HTR-8/SVneo (cell line): ENCODE data around the gene XPC.

Experiments
- DNase-seq: peaks from one replicate; pipeline ENCODE4 v3.0.0; 2011; ENCODE audit warnings: low spot score, mixed read lengths; ENCODE audit not compliant: insufficient read length
- FAIRE-seq: peaks from 2 replicates; lab custom pipeline; 2011; peaks lifted over from hg19 to GRCh38; lab: Jason Lieb, UNC

The XPC gene

DNA sequence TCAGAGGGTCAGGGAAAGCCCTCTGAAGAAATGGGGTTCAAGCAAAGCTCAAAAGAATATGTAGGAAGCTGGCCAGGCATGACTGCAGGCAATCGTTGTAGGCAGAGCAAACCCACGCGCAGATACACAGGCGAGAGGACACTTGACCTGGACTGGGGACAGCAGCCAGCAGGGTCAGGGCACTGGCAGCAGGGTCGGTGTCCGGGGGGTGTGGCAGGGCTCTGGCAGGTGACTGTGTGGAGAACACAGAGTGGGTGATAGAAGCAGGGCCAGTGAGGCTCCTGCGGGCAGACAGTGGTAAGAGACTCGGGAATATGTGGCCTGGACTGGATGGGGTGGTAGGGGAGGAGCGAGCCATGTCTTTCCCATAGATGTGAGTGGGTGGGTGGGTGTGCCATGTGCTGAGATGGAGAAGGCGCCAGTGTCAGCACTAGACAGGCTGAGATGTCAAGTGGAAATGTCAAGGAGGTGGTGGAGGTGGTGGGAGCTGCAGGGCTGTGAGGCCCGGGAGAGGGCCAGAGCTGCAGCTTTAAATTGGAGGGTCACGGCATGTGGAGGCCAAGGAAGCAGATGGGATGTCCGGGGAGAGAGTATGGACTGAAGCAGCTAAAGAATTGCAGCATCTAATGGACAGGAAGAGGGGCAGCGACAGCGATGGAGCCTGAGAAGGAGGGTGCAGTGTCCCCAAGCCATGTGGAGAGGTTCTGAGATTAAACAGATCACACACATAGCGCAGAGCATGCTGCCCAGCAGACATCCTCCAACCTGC is 40.1 kb downstream of the XPC start:
- DNase-seq: no peak
- FAIRE-seq: no peak

DNA sequence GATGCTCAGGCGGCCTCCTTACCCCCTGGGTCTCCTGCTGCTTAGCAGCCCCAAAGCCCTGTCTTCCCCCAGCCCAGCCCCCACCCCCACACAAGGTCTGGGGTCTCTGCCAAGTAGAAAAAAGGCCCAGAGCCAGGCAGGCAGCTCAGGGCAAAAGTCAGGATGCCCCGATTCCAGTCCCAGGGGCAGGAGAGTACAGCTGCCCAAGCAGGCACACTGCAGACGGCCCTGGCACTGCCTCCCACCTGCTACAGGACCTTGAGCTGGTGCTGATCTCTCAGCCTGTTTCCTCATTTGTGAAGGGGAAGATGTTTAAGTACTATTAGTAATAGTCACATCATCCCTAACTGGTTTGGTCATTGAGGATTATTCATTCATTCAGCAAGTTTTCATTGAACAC is 41.0 kb downstream of the XPC start:
- FAIRE-seq: no peak
- DNase-seq: no peak

DNA sequence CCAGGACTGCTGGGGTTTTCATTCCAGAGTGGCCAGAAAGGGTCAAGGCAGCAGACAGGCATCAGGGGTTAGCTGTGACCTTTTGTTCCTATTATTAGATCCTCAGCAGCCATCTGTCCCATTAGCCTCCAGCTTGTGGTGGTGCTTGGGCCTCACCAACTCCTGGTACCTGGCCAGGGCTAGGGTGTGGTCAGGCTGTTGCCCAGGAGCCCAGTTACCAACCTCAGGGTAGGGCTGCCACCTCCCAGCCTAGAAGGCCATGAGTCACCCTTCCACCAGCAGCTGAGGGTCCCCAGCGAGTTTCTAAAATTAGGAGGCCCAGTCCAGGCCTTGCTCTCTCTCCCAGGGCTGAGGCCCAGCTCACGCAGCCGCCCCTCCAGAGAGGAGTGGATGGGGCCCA is 41.4 kb downstream of the XPC start:
- DNase-seq: no peak
- no peak for FAIRE-seq

- FAIRE-seq (no peak), DNase-seq (no peak)
Observed at GRCh38 chr3:14135581-14135980, 42.8 kb downstream of the XPC start.

GRCh38 chr3:14134291-14134690 is 44.1 kb downstream of the XPC start:
- DNase-seq (no peak), FAIRE-seq (no peak)

GRCh38 chr3:14133876-14134275 is 44.5 kb downstream of the XPC start:
- DNase-seq (no peak), FAIRE-seq (no peak)

DNA sequence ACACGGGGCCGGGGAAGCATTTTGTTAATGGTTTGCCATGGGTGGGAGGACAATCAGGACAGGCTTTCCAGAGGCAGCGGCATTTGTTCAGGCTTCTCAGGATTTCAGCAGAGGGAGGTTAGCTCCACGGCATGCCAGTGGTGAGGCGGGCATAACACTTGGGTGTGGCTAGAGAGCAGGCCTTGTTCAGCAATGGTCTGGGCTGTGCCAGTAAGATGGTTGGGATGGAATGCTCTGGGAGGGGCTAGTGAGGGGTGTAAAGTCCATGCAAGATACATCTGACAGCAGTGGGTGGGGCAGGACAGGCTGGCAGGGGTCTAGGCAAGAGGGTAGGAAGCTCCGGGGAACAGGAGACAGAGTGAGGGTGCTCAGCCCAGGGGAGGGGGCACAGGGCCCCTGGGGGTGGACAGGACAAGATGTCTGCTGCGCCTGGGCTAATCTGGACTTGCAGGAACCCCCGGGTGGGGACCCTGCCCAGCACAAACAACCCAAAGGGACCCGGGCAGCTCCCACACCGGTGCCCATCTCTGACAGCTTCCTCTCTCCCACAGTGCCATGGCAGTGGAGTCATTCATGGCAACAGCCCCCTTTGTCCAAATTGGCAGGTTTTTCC is 45.1 kb downstream of the XPC start:
- no peak for FAIRE-seq
- DNase-seq: no peak

GRCh38 chr3:14132689-14133088 is 45.7 kb downstream of the XPC start:
- no peak for DNase-seq
- no peak for FAIRE-seq

- DNase-seq (no peak), FAIRE-seq (no peak)
Observed at GRCh38 chr3:14132120-14132519, 46.3 kb downstream of the XPC start.

- no peak for DNase-seq
- FAIRE-seq: no peak
Observed at GRCh38 chr3:14131134-14131533, 47.3 kb downstream of the XPC start.

- DNase-seq: no peak
- no peak for FAIRE-seq
Observed at GRCh38 chr3:14130707-14131106, 47.7 kb downstream of the XPC start.

GRCh38 chr3:14130230-14130629 is 48.2 kb downstream of the XPC start:
- DNase-seq: no peak

DNA sequence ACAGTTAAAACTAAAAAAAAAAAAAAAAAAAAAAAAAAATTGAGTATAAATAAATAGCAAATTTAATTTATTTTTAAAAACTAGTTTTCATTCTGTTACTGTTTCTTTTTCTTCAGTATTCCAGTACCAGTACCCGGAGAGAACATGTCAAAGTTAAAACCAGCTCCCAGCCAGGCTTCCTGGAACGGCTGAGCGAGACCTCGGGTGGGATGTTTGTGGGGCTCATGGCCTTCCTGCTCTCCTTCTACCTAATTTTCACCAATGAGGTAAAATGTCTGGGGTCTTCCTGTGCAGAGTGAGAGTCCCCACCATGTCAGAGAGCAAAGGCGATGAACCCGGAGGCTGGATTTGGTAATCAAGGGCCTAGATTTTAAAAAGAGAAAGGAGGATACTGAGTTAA is 49.1 kb downstream of the XPC start:
- FAIRE-seq: no peak

More at GRCh38 chr3:14130230-14130629, 48.2 kb downstream of the XPC start:
- FAIRE-seq: no peak

GRCh38 chr3:14128724-14129123 is 49.7 kb downstream of the XPC start:
- FAIRE-seq (no peak), DNase-seq (no peak)

More for the DNA sequence above, 49.1 kb downstream of the XPC start:
- DNase-seq: no peak

DNA sequence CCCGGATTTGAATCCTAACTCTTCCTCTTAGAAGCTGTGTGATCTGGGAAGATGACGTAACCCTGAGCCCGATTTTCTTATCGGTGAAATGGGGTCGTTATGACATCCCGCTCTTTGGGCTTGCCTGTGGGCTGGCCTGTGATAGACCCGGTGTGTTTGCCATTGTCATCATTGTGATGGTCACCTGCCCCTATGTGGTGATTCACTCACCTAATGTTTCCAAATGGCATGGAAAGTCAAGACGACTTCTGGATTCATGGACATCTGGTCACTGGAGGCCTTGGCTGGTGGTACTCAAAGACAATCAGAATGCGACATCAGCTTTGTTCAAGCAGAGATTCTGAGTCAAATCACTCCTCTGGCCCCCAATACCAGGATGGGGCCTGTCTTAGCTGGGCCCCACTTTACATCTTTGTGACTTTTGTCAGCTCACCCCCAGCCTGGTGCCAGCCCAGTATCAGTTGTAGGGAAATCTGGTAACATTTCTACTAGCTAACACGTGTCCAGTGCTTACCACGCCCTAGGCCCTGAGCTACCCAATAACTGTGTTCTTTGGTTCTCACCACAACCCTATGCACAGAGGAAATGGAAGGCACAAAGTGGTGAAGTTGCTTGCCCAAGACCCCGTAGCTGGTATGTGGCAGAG is 50.8 kb downstream of the XPC start:
- DNase-seq (no peak), FAIRE-seq (no peak)

- FAIRE-seq (no peak), DNase-seq (no peak)
Observed at GRCh38 chr3:14126887-14127505, 51.4 kb downstream of the XPC start.

DNA sequence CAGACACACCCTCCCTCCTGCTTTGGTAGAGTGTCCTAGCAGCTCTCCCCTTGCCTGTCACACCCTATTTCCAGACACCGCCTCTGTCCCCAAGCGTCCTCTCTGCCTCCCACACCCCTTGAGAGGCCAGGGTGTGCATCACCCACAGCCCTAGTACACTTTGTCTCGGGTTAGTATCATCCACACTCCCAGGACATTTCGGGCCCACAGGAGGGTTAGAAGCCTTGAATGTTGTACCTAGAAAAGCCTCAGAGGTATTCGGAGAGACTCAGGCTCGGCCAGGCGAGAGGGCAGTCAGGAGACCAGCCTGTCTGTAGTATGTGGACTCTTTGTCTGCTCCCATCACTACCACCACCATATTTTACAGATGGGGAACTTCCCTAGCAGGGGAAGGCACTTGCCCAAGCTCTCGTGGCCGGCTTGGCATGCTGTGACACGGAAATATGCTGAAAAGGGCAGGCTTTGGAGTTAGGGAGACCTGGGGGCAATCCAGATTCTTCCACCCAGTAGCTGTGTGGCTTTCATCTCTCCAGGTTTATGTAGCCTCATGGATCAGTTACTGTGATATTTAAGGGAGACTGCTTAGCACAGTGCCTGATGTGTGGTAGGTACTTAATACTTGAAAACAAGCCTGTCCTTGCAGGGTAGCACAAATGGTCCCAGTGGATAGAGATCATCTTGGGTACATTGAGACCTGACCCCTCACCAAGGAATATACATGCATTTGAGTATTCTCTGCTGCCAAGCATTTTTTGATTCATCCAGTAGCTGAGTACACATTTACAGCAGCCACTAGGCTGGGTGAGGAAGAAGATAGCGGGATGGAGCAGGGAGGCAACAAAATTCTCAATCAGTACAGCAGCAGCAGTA is 52.1 kb downstream of the XPC start:
- DNase-seq (no peak), FAIRE-seq (no peak)

GRCh38 chr3:14125193-14126016 is 53.0 kb downstream of the XPC start:
- DNase-seq: peak; percentile 68
- FAIRE-seq: no peak

DNA sequence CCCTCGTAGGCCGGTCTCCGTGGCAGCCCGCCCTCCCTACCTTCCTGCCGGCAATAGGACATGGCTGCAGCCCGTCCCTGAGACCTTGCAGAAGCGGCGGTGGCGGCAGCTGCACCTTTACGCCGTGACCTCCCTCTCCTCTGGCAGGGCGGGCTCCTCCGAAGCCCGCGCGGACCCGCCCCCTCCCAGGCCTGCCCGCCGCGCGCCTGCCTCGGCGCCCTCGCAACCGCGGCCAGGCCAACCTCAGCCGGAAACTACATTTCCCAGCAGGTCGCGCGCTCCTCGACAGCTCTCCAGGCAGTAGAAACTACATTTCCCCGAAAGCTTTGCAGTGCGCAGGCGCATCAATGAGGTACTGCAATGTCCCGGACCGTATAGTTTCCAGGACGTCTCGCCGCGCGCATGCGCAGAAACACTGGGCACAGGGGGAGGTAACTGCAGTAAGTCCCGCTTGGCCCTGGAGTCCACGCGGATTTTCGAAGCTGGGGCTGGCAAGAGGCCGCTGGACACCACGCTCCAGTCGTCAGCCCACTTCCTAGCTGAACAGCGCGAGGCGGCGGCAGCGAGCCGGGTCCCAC is 53.7 kb downstream of the XPC start, which contains the start of the genes CHCHD4 and TMEM43:
Gene CHCHD4, minus strand, starts transcription at position 256 of the 578 bp plus-strand sequence. Its CDS starts 194 bp downstream, at position 62.
Gene TMEM43, plus strand, starts transcription at position 438 of the 578 bp plus-strand sequence. CDS start 142 bp downstream, outside the sequence.
- FAIRE-seq (no peak), DNase-seq (peak; percentile 99)
